ENCODE data around the gene ERAP2. TPM values are rescaled to one million over a fixed set of nuclear protein-coding genes. Genes with fewer than 3 reads are reported as not detected.

ERAP2 gene
- total and polyA plus RNA-seq, 2 of the 13 experiments (the other 11 are each of a cell fraction or from before 2014, with no cell fraction given), result 12.8 to 16.6 TPM

GRCh38 chr5:96935559-96936430, 59.5 kb downstream of the ERAP2 start, which contains the start of gene LNPEP (continued):
- TF ChIP-seq ZNF317 (CRISPR knock-in tag; IDR thresholded peaks at IDR 0.05) (no peak; the same call in 1 of the 2 replicates), HDAC2 (CRISPR knock-in tag; IDR thresholded peaks at IDR 0.05) (peak; percentile 71), ZNF580 (CRISPR knock-in tag; IDR thresholded peaks at IDR 0.05; ENCODE audit: borderline replicate concordance, low read depth) (peak; percentile 47; the same call in 1 of the 2 replicates), SKI (IDR thresholded peaks at IDR 0.05; ENCODE audit: partially characterized antibody) (peak; percentile 60), ARNT (IDR thresholded peaks at IDR 0.05) (no peak), RCOR2 (CRISPR knock-in tag; IDR thresholded peaks at IDR 0.05) (no peak), ZBTB26 (CRISPR knock-in tag; IDR thresholded peaks at IDR 0.05; ENCODE audit: borderline replicate concordance) (no peak), ZHX2 (IDR thresholded peaks at IDR 0.05; ENCODE audit: low read depth) (peak; percentile 52; the same call in 1 of the 2 replicates), ZHX2 (CRISPR knock-in tag; IDR thresholded peaks at IDR 0.05; ENCODE audit: borderline replicate concordance) (no peak), MED8 (CRISPR knock-in tag; IDR thresholded peaks at IDR 0.05; ENCODE audit: insufficient replicate concordance) (no peak), PTBP1 (IDR thresholded peaks at IDR 0.05; ENCODE audit: low read depth, low read length, poor library complexity, severe bottlenecking) (peak; percentile 73), ZNF331 (CRISPR knock-in tag; IDR thresholded peaks at IDR 0.05) (peak; percentile 88), FOXP4 (CRISPR knock-in tag; IDR thresholded peaks at IDR 0.05) (peak; percentile 50; the same call in 1 of the 2 replicates), ZNF770 (CRISPR knock-in tag; IDR thresholded peaks at IDR 0.05) (peak; percentile 87), CENPBD1 (CRISPR knock-in tag; IDR thresholded peaks at IDR 0.05; ENCODE audit: borderline replicate concordance, low read depth) (no peak), HIVEP1 (CRISPR knock-in tag; IDR thresholded peaks at IDR 0.05) (peak; percentile 44), BRCA1 (CRISPR knock-in tag; IDR thresholded peaks at IDR 0.05) (no peak)

Data from HepG2 (cell line).